Amniotic epithelial cell (primary cell): Measurements from ENCODE around the gene SDF4.
A peak's percentile ranks its signal among the peaks of the same experiment; 100 is the strongest.

Experiments
- DNase-seq: peaks from one replicate; pipeline ENCODE4 v3.0.0-alpha.2; 2010; ENCODE audit warnings: low read depth

Gene SDF4

GRCh38 chr1:1228596-1229321 is 3.0 kb downstream of the SDF4 start:
- no peak for DNase-seq

GRCh38 chr1:1228187-1228586 is 3.6 kb downstream of the SDF4 start:
- no peak for DNase-seq

GRCh38 chr1:1227386-1227785 is 4.4 kb downstream of the SDF4 start:
- DNase-seq: no peak

- no peak for DNase-seq
These were observed 5.0 kb downstream of the SDF4 start for GRCh38 chr1:1226566-1227362.

GRCh38 chr1:1225913-1226312 is 5.9 kb downstream of the SDF4 start:
- no peak for DNase-seq

GRCh38 chr1:1225238-1225845 is 6.5 kb downstream of the SDF4 start:
- DNase-seq: no peak

- no peak for DNase-seq
These were observed 7.9 kb downstream of the SDF4 start for GRCh38 chr1:1223891-1224290.

- DNase-seq: no peak
These were observed 8.5 kb downstream of the SDF4 start for GRCh38 chr1:1223321-1223720.

GRCh38 chr1:1222575-1223225 is 9.1 kb downstream of the SDF4 start:
- no peak for DNase-seq

- no peak for DNase-seq
These were observed 9.8 kb downstream of the SDF4 start for GRCh38 chr1:1221887-1222574.

GRCh38 chr1:1220197-1220596 is 11.6 kb downstream of the SDF4 start:
- no peak for DNase-seq

- DNase-seq: no peak
These were observed 12.5 kb downstream of the SDF4 start for GRCh38 chr1:1219341-1219740.

- no peak for DNase-seq
These were observed 13.1 kb downstream of the SDF4 start for GRCh38 chr1:1218524-1219200.

GRCh38 chr1:1217621-1218523 is 13.9 kb downstream of the SDF4 start:
- peak; percentile 49 for DNase-seq

- no peak for DNase-seq
These were observed 14.8 kb downstream of the SDF4 start for GRCh38 chr1:1216770-1217620.

GRCh38 chr1:1215881-1216605 is 15.8 kb downstream of the SDF4 start:
- DNase-seq: no peak

- DNase-seq: no peak
These were observed 16.6 kb downstream of the SDF4 start for GRCh38 chr1:1215080-1215676.
